Fibroblast of skin of right quadriceps (primary cell): ENCODE results near the gene DEUP1.
"Not testable (repeated sequence)": the region's sequence is repeated elsewhere in the genome, so short reads cannot be mapped to it uniquely, and the experiment has no call there.

Experiments used
- DNase-seq: peaks from one replicate; pipeline ENCODE4 v3.0.0-alpha.2; 2013

The DEUP1 gene, protein sequence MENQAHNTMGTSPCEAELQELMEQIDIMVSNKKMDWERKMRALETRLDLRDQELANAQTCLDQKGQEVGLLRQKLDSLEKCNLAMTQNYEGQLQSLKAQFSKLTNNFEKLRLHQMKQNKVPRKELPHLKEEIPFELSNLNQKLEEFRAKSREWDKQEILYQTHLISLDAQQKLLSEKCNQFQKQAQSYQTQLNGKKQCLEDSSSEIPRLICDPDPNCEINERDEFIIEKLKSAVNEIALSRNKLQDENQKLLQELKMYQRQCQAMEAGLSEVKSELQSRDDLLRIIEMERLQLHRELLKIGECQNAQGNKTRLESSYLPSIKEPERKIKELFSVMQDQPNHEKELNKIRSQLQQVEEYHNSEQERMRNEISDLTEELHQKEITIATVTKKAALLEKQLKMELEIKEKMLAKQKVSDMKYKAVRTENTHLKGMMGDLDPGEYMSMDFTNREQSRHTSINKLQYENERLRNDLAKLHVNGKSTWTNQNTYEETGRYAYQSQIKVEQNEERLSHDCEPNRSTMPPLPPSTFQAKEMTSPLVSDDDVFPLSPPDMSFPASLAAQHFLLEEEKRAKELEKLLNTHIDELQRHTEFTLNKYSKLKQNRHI

DNA sequence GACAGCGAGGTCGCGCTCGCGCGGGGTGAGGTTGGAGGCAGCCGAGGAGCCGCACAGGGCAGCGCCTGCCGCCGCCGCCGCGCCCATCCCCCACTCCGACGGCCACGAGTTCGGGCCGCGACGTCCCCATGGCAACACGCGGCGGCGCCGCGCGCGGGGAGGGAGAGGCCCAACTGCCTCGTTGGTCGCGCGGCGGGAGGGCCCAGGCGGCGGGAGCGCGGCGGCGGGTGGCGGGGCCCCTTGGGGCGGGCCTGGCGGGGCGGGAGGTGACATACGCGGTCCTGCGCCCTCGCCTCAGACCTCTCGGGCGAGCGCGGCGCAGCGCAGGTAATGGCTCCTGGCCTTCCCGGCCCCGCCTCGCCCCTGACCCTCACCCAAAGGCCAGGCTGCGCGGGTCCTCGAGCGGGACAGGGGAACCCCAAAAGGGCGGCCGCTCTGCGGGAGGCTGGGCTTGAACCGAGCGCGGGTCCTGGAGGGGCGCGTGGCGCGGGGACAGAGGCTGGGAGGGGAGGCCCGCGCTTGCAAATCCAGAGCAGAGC is at the start of gene DEUP1:
DEUP1 (plus strand) TSS at position 297 of the 539 bp plus-strand sequence. CDS start 1,518 bp downstream, outside the sequence.
- peak; percentile 28 for DNase-seq

DNA sequence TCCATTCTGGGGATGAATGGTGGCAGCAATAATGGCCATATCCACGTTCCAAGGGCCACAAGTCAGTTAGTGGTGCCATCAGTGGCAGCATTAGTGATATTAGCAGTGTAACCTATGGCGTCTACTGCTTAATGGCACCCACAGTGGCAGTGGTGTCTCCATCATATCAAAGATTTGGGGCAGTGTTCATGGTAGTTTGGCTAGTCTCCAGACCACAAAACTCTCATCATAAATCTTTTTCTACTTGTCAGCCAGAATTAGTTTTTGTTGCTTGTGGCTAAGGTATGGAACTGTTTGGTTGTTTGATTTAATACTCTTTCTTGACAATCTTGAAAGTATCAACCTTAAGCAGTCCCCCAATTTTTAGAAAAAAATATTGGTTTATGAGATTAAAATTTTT is 45.1 kb upstream of the DEUP1 start:
- no peak for DNase-seq

DNA sequence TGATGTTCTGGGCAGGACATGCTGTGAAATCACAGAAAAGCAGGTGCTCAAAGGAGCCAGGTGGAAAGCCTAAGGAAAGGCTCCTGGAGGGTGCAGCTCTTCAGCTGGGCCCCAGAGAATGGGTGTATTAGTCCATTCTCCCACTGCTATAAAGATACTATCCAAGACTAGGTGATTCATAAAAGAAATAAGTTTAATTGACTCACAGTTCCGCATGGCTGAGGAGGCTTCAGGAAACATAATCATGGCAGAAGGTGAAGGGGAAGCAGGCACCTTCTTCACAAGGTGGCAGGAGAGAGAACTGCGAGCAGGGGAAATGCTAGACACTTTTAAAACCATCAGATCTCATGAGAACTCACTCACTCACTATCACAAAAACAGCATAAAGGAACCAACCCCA is 43.1 kb upstream of the DEUP1 start:
- DNase-seq: no peak

DNA sequence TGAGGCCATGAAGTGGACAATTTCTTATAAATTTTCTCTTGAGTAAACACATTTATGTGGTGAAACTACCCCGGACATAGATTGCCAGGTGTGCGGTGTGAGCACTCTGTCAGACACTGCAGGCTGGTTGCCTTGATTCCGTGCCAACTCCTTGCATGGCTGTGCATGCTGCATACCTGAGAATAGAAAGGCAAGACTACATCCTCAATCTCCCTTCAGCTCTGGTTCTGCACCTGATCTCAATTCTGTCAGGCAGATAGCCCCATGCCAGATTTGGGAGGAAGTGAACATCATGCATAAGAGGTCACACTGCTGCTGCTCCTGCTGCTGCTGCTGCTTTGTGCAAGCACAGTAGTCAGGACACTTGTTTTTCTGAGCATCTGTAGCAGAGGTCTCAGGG is 42.5 kb upstream of the DEUP1 start:
- no peak for DNase-seq

DNA sequence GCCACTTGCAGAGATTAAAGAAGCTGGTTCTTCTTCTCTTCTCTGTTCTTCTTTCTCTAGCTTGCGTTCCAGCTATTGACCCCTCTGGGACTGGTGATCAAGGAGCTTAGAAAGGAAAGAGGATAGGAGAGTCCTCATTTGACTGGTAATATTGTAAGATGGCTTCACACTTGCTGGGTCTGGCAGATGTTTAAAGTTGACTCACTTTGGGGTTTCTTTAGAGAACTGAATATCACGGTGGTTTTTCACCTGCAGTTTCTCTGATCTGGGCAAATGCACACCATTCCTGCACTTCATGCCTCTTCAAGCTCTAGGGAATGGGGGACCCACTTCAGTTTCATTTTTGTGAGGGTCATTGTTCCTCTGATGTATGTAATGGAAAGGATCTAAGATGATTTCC is 41.8 kb upstream of the DEUP1 start:
- DNase-seq: no peak

DNA sequence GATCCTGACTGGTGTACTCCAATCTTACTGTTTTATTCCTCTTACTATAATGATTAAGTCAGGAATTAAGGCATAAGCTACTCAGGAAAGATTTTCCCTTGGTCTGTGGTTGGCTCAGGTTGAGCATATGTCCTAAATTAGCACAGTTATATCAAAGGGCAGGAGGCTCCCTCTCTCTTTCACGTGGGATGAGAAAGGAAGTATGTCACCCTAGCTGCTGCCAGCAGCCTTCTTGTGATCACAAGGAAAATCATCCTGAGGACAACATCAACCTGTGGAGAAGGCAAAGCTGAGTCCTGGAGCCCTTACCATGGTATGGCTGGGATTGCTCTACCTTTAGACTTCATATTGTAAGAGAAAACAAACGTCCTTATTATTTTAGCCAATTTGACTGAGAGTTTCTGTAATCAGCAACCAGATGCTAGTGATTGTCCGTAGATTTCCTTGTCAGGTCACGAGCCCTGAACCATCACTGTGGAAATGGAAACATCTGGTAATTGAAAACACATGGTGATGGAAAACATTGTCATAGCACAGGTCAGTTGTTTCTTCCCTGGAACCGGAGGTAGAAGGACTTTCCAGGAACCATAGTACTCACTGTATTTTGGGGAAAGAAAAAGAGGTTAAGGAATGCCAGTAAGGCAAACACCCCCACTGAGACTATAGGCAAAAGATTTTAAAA is 40.6 kb upstream of the DEUP1 start:
- DNase-seq: no peak

DNA sequence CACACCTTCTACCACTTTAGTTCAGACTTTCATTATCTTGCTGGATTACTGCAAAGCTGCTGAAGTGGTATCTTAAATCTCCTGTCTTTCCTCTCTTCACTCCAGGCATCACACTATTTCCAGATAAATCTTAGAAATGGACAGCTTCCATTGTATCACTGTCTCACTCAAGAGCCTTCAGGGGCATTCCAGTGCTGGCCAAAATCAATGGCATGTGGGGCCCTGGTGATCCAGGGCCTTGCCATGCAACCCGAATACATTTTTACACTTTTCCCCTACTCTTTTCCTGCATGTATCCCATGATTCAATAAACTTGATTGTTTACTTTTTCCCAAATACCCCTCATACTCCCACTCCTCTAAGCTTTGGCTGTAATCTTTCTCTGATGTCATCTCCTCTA is 39.4 kb upstream of the DEUP1 start:
- DNase-seq: no peak

DNA sequence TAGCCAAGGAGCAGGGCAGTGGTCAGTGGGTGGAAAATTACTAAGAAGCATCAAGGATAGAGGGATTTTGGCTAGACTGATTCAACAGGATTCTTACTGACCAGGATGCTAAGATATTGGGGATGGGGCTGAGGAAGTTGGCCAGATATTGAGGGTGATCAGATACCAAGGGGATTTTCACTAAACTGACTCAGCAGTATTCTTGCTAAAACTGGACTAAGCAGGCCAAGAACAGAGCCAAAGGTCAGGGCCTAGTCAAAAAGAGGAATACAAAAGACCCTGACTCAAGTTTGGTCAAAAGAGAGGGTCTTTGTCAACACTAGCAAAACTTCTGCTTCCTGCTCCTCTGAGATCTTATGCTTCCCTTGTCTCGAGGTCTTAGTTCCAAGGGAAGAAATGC is 38.6 kb upstream of the DEUP1 start:
- DNase-seq: no peak

DNA sequence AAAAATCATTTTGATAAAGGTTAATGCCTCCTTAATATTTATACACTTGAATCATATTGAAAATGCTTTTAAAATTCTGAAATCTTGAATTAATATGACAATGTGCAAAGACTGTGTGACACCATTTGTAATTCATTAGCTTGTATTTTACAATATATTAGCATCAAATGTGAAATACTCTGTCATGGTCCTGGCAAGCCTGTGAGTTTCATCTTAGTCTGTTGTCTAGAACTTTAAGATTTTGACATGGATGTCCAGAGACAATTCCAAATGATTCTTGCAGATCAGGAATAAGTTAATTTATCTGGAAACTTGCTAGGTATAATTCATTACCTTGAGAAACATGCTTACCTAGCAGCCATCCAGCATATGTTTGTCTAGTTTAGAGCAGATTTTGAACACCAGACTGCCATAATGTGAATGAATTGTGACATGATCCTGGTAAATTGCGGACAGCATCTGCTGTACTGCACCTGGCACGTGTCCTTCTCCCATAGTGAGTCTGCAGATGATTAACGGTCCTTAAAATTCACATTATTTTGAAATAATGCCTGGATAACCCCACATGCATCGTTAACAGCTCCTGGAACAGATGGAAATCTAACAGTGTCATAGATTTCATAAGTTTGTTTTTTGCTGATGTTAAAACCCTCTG is 34.5 kb upstream of the DEUP1 start:
- no peak for DNase-seq

DNA sequence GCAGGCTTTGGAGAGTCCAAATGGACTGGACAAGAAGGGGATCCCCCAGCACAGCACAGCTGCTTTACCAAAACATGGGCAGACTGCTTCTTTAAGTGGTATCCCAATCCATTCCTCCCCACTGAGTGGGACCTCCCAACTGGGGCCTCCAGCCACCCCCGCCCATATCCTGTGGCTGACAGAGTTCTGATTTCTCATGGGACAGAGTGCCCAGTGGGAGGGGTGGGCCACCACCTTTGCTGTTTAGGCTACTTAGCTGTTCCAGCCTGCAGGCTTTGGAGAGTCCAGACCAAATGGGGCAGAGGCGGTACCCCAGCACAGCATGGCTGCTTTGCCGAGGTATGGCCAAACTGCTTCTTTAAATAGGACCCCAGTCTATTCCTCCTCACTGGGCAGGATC is 26.9 kb upstream of the DEUP1 start:
- DNase-seq: no peak

DNA sequence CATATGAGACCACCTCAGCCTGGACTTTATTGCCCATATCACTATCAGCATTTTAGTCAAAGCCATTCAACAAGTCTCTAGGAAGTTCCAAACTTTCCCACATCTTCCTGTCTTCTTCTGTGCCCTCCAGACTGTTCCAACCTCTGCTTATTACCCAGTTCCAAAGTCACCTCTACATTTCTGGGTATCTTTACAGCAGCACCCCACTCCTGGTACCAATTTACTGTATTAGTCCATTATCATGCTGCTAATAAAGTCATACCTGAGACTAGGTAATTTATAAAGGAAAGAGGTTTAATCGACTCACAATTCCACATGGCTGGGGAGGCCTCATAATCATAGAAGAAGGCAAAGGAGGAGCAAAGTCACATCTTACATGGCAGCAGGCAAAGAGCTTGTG is 16.1 kb upstream of the DEUP1 start:
- DNase-seq: not testable (repeated sequence)

DNA sequence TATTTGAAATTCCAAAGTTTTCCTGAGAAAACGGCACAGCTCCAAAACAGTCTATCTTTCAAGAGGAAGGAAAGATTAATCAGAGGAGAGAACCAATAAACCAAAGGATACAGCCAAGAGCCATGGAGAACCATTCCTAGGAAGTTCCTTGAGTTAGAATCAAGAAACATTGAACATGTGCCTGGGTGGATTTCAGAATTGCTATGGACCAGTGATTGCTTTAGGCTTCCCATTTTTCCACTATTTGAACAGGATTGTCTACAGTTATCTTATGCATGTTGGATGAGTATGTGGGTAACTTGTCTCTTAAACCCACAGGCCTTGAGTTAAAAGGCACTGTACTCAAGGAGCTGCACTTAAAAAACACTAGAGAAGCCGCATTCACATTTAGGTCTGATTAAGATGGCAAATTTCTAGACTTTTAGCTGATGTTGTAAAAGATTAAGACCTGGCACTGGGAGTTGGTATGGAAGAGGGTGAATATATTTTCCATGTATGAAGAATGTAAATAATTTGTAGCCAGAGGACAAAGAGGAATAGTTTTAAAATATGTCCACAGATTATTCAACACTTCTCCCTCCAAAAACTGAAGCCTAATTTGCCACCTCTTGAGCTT is 11.2 kb upstream of the DEUP1 start:
- DNase-seq: no peak

DNA sequence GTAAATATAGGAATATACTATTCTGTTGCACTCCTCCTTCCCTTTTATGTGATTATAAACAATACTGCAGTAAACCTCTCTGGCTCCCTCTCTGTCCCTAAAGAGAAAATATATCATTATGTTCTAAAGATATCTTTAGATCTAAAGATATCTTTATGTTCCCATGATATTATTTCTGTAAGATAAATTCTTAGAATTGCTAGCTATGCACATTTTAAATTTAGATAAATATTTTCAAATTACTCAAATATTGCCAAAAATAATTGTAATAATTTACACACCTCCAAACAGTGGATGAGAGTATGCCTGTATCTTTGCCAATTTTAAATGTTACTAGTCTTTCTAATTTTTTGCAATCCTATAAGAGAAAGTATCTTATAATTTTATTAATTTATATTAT is 10.3 kb upstream of the DEUP1 start:
- no peak for DNase-seq

DNA sequence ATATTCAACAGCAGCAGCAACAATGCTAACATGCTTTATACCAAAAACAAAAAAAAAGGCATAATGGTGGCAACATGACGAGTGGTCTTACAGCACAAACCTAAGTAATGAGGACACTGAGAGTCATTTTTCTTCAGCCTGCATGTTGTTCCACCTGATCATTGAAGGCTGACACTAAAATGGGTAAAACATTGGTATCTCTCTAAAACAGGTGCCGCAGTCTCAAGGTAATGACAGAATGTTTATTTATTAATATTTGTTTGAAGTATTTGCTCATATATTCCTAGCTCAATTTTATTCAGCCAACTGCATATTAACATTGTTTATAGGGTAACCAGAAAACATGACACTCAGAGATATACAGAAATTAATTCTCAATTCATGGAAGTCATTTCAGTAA is 8.3 kb upstream of the DEUP1 start:
- DNase-seq: no peak

DNA sequence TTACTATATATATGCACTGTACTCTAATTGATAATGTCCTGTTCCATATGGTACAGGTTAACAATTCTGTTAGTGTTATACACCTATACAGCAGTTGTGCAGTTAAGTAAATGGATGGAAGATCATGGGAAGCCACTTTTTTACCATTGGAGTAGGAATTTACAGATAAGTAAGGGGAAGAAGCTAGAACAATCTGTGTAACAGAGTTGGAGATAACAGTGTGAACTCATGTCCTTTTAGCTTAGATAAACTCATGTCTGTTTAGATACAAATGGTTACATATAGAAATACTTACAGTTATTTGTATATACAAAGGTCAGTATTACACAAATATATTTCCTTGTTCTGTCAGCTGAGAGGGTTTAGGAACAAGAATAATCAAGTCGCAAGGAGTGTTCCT is 6.8 kb upstream of the DEUP1 start:
- DNase-seq: no peak

DNA sequence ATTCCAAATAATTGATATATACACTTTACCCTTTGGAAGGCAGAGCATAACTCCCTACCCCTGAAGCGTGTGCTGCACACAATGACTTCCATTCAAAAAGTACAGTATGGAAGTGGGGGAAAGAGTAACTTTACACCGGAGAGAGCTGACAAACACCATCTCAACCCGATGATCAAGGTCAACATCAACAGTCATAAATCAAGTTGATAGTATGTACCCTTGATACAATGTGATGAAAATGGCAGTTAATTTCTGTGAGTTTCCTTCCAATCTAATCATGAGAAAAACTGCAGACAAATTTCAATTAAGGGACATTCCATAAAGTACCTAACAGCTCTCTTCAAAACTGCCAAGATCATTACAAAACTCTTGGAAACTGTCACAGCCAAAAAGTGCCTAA is 6.0 kb upstream of the DEUP1 start:
- DNase-seq: no peak

DNA sequence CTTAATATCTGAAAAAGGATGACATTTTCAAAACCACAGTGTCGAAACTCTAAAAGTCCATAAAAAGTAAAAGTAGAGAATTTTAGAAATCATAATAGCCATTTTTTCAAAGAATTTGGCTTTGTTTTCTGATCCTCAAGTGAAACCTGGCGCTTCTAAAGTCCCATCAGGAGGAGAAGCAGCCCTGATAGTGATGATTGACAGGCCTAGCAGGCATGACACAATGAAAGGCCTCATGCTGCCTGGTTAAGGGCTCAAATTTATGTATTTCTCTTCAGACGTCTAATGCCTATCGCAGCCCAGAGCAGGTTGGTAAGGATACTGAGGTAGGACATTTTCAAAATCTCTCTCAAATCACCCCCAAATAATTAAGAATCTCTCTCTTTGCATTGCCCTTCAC is 3.9 kb upstream of the DEUP1 start:
- no peak for DNase-seq

DNA sequence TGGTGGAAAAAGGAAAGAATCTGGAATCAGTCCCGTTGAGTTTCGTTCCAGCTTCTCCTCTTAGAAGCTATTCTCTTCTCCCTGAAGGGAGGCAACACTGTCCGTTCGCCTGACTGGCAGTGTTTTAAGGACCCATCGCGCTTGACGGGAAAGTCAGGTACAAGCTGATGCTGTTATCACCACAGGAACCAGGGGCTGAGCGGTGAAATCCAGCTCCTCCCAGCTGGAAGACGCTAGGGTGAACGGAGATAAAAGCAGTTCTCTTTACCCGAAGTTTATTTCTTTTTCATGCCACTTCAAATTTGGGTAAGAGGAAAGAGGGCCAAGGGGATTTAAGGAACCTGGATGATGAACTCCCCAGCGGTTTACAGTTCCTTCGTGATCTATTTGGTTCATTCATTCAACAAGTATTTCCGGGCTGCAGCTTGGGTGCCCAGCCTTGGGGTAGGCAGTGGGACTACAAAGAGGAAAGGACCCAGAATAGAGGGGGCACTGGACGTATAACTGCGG is 551 bp upstream of the DEUP1 start:
- peak; percentile 23 for DNase-seq

DNA sequence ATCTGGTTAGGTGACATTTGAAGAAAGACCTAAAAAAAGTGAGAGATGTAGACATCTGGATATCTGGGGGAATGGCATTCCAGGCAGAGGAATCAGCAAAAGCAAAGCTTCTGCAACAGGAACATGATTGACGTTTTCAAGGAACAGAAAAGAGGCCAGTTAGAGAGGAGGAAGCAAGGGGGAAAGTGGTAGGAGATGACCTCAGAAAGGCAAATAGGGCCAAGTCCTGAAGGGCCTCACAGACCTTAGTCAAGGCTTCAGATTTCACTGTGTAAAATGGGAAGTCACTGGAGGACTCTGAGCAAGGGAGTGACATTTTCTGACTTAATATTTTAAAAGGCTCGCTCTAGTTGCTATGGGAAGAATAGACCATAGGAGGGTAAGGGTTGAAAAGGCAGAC is 9.7 kb downstream of the DEUP1 start:
- no peak for DNase-seq

DNA sequence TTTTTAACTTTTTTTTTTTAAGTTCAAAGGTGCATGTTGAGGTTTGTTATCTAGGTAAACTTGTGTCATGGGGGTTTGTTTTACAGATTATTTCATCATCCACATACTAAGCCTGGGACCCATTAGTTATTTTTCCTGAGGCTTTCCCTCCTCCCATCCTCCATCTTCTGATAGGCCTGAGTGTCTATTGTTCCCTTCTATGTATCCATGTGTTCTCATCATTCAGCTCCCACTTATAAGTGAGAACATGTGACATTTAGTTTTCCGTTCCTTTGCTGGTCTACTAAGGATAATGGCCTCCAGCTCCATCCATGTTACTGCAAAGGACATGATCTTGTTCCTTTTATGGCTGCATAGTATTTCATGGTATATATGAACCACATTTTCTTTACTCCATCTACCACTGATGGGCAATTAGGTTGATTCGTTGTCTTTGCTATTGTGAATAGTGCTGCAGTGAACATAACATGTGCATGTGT is 14.4 kb downstream of the DEUP1 start:
- DNase-seq: no peak

DNA sequence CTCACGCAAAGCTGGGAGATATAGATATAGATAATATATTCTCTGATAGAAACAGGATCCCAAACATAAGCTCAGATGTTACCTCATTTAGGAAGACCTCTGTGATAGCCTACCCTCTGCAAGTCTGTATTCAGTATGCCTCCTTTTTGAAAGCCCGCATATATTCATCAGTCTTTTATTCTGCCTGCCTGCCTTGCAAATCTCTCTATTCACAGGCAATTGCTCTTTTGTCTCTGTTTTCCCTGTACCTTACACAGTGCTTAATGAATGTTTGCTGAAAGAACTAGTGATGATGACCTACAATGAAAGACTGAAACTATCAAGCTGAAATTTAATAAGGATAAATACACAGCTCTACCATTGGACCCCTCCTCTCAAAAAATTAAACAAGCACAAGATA is 18.4 kb downstream of the DEUP1 start:
- no peak for DNase-seq

DNA sequence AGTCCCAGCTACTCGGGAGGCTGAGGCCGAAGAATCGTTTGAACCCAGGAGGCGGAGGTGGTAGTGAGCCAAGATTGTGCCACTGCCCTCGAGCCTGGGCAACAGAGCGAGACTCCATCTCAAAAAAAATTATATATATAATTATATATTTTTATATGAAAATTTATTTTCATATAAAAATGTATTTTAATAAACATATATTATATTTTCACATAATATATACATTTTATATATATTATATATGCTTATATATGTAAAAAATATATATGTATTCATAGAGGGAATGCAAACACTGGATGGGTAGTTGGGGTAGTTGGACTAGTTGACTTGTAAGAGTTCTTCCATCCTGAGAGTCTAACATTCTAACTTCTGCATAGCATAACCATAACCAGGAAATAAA is 20.3 kb downstream of the DEUP1 start:
- DNase-seq: no peak

DNA sequence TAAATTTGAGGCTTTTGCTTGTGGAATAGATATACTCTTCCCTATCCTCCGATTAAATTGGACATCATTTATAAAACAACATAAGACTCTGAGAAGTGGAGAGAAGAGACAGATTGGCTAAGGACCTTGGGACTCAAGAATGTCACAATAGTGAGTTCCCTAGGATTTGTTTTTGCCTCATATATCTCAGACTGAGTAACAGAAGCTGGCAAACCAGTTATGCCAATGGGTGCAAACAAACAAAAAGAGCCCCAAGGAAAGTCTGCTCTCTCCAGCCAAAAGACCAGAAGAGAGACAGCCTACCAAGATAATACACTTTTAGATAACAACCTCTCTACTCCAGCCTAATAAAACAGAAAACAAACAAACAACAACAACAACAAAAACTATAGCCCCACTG is 28.9 kb downstream of the DEUP1 start:
- DNase-seq: no peak
